HepG2 (cell line): ENCODE results near the gene LAMC3. TPM values are rescaled to one million over a fixed set of nuclear protein-coding genes. Genes with fewer than 3 reads are reported as not detected.

Experiments used
- ATAC-seq: fragments of 200-7000 bp; cut with Tn5 transposase; 3 replicates; pipeline ENCODE4 v1.9.1; 2020; ENCODE audit warnings: mild to moderate bottlenecking, moderate library complexity
- BruUV-seq: library from RNA; stranded (reverse); fragments of 400-500 nt; replicated peaks from 2 replicates; lab custom pipeline; 2021; lab: Mats Ljungman, UMichigan
- CTCF ChIA-PET: fragments of 300-600 bp; formaldehyde crosslinking; extraction: SDS; loops from one replicate; lab custom pipeline; 2021; ENCODE audit warnings: low total read pairs, inconsistent platforms, low intra/inter-chr PET ratio; lab: Yijun Ruan, JAX
- POLR2A ChIA-PET: fragments of 350-600 bp; sonication (Branson Sonifier 250); formaldehyde crosslinking; loops from one replicate; lab custom pipeline; 2020; ENCODE audit warnings: antibody characterized with exemption, inconsistent platforms; lab: Yijun Ruan, JAX
- DNase-seq: peaks from one replicate; pipeline ENCODE4 v3.0.0-alpha.2; 2015; ENCODE audit warnings: low spot score
- FAIRE-seq: peaks from 3 replicates; lab custom pipeline; 2011; peaks lifted over from hg19 to GRCh38; lab: Jason Lieb, UNC
- H2AFZ ChIP-seq: one replicate; pipeline ENCODE4 v1.6.1; 2011; ENCODE audit warnings: low read length, inconsistent platforms
- H3K27ac ChIP-seq: fragments of 300-600 bp; 3 replicates; pipeline ENCODE4 v1.8.0; 2011; ENCODE audit warnings: mixed run types, mild to moderate bottlenecking, mixed read lengths, low read length, inconsistent platforms; ENCODE audit not compliant: insufficient read depth; ENCODE audit errors: extremely low read length
- H3K27me3 ChIP-seq, 2 experiments: fragments of 200-600 bp in 1 of 2; 2 replicates in 1 of 2; 3 replicates in 1 of 2; pipeline versions ENCODE4 v1.6.0 to v1.8.0; 2011; ENCODE audit warnings: low read length in 2 of 2, mild to moderate bottlenecking in 2 of 2, moderate library complexity in 2 of 2, inconsistent platforms in 1 of 2; ENCODE audit not compliant: insufficient read depth in 2 of 2, control insufficient read depth in 1 of 2
- H3K36me3 ChIP-seq, 2 experiments: fragments of 200-600 bp in 1 of 2; replicated peaks in 1 of 2; 2 replicates in 1 of 2; 3 replicates in 1 of 2; pipeline versions ENCODE4 v1.5.1 to v1.8.0; 2011; ENCODE audit warnings: low read length in 2 of 2, inconsistent platforms in 1 of 2; ENCODE audit not compliant: insufficient read depth in 2 of 2, control insufficient read depth in 1 of 2
- H3K4me1 ChIP-seq: 2 replicates; pipeline ENCODE4 v1.5.1; 2012; ENCODE audit warnings: low read length, inconsistent platforms; ENCODE audit not compliant: insufficient read depth
- H3K4me2 ChIP-seq: 2 replicates; pipeline ENCODE4 v1.6.0; 2011; ENCODE audit warnings: low read depth, low read length, inconsistent platforms
- H3K4me3 ChIP-seq, 3 experiments: fragments of 200-600 bp in 1 of 3; sonication (generic), shearing (Covaris generic) in 1 of 3; replicated peaks in 1 of 3; 2 replicates each; pipeline ENCODE4 v1.5.1; 2011 to 2016; ENCODE audit warnings: low read length in 3 of 3, inconsistent platforms in 2 of 3, low read depth in 2 of 3, mild to moderate bottlenecking in 2 of 3, control low read depth in 1 of 3, mixed read lengths in 1 of 3; ENCODE audit not compliant: insufficient read depth in 1 of 3
- H3K79me2 ChIP-seq: one replicate; pipeline ENCODE4 v1.6.1; 2011; ENCODE audit warnings: low read length, inconsistent platforms; ENCODE audit not compliant: insufficient read depth
- H3K9ac ChIP-seq: 2 replicates; pipeline ENCODE4 v1.6.0; 2011; ENCODE audit warnings: mild to moderate bottlenecking, low read depth, low read length, inconsistent platforms; ENCODE audit not compliant: insufficient read depth
- H3K9me3 ChIP-seq: 2 replicates; pipeline ENCODE4 v1.5.1; 2012; ENCODE audit warnings: mild to moderate bottlenecking, low read length
- H4K20me1 ChIP-seq: 2 replicates; pipeline ENCODE4 v1.6.0; 2011; ENCODE audit warnings: inconsistent platforms, mild to moderate bottlenecking, low read length, moderate library complexity; ENCODE audit not compliant: insufficient read depth
- CERS6 ChIP-seq: sonication (generic); formaldehyde crosslinking; IDR thresholded peaks from 2 replicates; pipeline ENCODE4 v1.5.0; 2020; ENCODE audit warnings: missing genetic modification reagents
- CHD4 ChIP-seq: fragments of 200-600 bp; sonication (generic); IDR thresholded peaks from 2 replicates; pipeline ENCODE4 v1.7.0; 2017; ENCODE audit warnings: mild to moderate bottlenecking, low read length, borderline replicate concordance
- ERF ChIP-seq: IDR thresholded peaks from 2 replicates; pipeline ENCODE4 v1.6.1; 2018; ENCODE audit warnings: missing biosample characterization, missing genetic modification reagents
- ESRRA ChIP-seq: sonication (generic); formaldehyde crosslinking; IDR thresholded peaks from 2 replicates; pipeline ENCODE4 v1.5.1; 2020; ENCODE audit warnings: mild to moderate bottlenecking, low read depth, missing genetic modification reagents
- FOXO1 ChIP-seq: sonication (generic); formaldehyde crosslinking; IDR thresholded peaks from 2 replicates; pipeline ENCODE4 v1.4.0; 2020; ENCODE audit warnings: missing genetic modification reagents
- SMAD3 ChIP-seq: sonication (generic); formaldehyde crosslinking; IDR thresholded peaks from 2 replicates; pipeline ENCODE4 v1.4.0; 2020; ENCODE audit warnings: missing genetic modification reagents
- ZBTB4 ChIP-seq: sonication (generic); formaldehyde crosslinking; IDR thresholded peaks from 2 replicates; pipeline ENCODE4 v1.4.0; 2020; ENCODE audit warnings: missing genetic modification reagents, mild to moderate bottlenecking, borderline replicate concordance
- ZNF224 ChIP-seq: sonication (generic); formaldehyde crosslinking; IDR thresholded peaks from 2 replicates; pipeline ENCODE4 v1.5.0; 2020; ENCODE audit warnings: mild to moderate bottlenecking, missing genetic modification reagents
- ZNF570 ChIP-seq: sonication (generic); formaldehyde crosslinking; IDR thresholded peaks from 2 replicates; pipeline ENCODE4 v1.4.0; 2020; ENCODE audit warnings: mild to moderate bottlenecking, missing genetic modification reagents, borderline replicate concordance
- WGBS: methylation state at CpG from one replicate; pipeline ENCODE4 v1.1.6; 2017; ENCODE audit warnings: low lambda C conversion rate; 5-methylcytosine and 5-hydroxymethylcytosine counted together
- in situ Hi-C: cut with HindIII; loops from 2 replicates; pipeline ENCODE4 v1.10.0; 2017; ENCODE audit warnings: low pct_unique_long_range_greater_than_20kb; ENCODE audit not compliant: extremely low pct_ligation_motif_present
- intact Hi-C: fragments of 100-400 bp; cut with micrococcal nuclease; formaldehyde crosslinking; loops from one replicate; pipeline ENCODE4 v1.10.0; 2022; ENCODE audit not compliant: unreplicated experiment
- polyA plus RNA-seq, 8 experiments: library from polyadenylated mRNA; depleted of rRNA in 3 of 8; stranded (reverse) in 7 of 8; unstranded in 1 of 8; fragments of >200 nt; fragmentation: Illumina TruSeq in 4 of 8; extraction: Trizol in 4 of 8; gene quantifications; 2 replicates each; pipeline versions ENCODE4 v1.2.1 to v1.2.3, GENCODE V29; 2011 to 2016; ENCODE audit warnings: low read depth in 4 of 8, missing spikeins in 1 of 8, mixed read lengths in 1 of 8; ENCODE audit not compliant: insufficient read depth in 1 of 8
- total RNA-seq, 5 experiments: library from RNA; depleted of rRNA; stranded (reverse); fragments of >200 nt; fragmentation: Illumina TruSeq; extraction: Trizol; gene quantifications; 2 replicates each; pipeline ENCODE4 v1.2.3, GENCODE V29; 2016; ENCODE audit warnings: low read depth in 1 of 5
- TF ChIP-seq, protein P1 (sequence below): sonication (generic); formaldehyde crosslinking; IDR thresholded peaks from 2 replicates; pipeline ENCODE4 v1.9.0; 2021; ENCODE audit warnings: mild to moderate bottlenecking, missing genetic modification reagents

LAMC3 gene
- total and polyA plus RNA-seq, 2 of the 13 experiments (the other 11 are each of a cell fraction or from before 2014, with no cell fraction given), result 0.07 to 0.57 TPM

DNA sequence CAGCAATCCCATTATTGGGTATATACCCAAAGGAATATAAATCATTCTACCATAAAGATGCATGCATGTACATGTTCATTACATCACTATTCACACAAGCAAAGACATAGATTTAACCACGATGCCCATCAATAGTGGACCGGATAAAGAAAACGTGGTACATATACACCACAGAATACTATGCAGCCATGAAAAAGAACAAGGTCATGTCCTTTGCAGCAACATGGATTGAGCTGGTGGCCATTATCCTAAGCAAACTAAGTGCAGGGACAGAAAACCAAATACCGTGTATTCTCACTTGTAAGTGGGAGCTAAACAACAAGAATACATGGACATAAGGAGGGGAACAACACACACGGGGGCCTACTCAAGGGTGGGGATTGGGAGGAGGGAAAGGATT is 33.8 kb upstream of the LAMC3 start:
- intact Hi-C loops (no loop called here), in situ Hi-C loops (no loop called here)

More for the DNA sequence above, 33.8 kb upstream of the LAMC3 start:
- Histone ChIP-seq H3K4me3 (no peak overlapping the region), H3K79me2 (no peaks in the 10 kb centered on the region), H3K9ac (no peak overlapping the region), H3K9me3 (no peaks in the 10 kb centered on the region), H4K20me1 (no peaks in the 10 kb centered on the region), H3K27ac (no peak overlapping the region), H3K27me3 (peaks cover 20 to 89% of the 10 kb centered on the region in 2 experiments), H2AFZ (no peak overlapping the region), H3K4me1 (no peaks in the 10 kb centered on the region), H3K36me3 (no peaks in the 10 kb centered on the region), H3K4me2 (no peak overlapping the region)
- FAIRE-seq, result no peak
- TF ChIP-seq CHD4, result no peak
- TF ChIP-seq FOXO1, result no peak
- TF ChIP-seq SMAD3 (CRISPR knock-in tag), result no peak
- no peak for TF ChIP-seq ZNF224
- TF ChIP-seq, protein P1, sequence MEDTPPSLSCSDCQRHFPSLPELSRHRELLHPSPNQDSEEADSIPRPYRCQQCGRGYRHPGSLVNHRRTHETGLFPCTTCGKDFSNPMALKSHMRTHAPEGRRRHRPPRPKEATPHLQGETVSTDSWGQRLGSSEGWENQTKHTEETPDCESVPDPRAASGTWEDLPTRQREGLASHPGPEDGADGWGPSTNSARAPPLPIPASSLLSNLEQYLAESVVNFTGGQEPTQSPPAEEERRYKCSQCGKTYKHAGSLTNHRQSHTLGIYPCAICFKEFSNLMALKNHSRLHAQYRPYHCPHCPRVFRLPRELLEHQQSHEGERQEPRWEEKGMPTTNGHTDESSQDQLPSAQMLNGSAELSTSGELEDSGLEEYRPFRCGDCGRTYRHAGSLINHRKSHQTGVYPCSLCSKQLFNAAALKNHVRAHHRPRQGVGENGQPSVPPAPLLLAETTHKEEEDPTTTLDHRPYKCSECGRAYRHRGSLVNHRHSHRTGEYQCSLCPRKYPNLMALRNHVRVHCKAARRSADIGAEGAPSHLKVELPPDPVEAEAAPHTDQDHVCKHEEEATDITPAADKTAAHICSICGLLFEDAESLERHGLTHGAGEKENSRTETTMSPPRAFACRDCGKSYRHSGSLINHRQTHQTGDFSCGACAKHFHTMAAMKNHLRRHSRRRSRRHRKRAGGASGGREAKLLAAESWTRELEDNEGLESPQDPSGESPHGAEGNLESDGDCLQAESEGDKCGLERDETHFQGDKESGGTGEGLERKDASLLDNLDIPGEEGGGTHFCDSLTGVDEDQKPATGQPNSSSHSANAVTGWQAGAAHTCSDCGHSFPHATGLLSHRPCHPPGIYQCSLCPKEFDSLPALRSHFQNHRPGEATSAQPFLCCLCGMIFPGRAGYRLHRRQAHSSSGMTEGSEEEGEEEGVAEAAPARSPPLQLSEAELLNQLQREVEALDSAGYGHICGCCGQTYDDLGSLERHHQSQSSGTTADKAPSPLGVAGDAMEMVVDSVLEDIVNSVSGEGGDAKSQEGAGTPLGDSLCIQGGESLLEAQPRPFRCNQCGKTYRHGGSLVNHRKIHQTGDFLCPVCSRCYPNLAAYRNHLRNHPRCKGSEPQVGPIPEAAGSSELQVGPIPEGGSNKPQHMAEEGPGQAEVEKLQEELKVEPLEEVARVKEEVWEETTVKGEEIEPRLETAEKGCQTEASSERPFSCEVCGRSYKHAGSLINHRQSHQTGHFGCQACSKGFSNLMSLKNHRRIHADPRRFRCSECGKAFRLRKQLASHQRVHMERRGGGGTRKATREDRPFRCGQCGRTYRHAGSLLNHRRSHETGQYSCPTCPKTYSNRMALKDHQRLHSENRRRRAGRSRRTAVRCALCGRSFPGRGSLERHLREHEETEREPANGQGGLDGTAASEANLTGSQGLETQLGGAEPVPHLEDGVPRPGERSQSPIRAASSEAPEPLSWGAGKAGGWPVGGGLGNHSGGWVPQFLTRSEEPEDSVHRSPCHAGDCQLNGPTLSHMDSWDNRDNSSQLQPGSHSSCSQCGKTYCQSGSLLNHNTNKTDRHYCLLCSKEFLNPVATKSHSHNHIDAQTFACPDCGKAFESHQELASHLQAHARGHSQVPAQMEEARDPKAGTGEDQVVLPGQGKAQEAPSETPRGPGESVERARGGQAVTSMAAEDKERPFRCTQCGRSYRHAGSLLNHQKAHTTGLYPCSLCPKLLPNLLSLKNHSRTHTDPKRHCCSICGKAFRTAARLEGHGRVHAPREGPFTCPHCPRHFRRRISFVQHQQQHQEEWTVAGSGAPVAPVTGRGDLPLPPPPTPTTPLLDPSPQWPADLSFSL (CRISPR knock-in tag), result no peak
- no peak for TF ChIP-seq ERF (CRISPR knock-in tag)
- TF ChIP-seq CERS6 (CRISPR knock-in tag), result no peak
- no peak for TF ChIP-seq ZNF570 (CRISPR knock-in tag)
- no peak for TF ChIP-seq ESRRA (CRISPR knock-in tag)
- no peak for TF ChIP-seq ZBTB4 (CRISPR knock-in tag)
- ChIA-PET CTCF (no interaction called here), POLR2A (no interaction called here)
- no peak for DNase-seq
- WGBS, result 40% methylated on average over 5 of the region's 5 CpGs
- ATAC-seq, result no peak
- BruUV-seq, result no TSS peak
